Stimulated activated CD4-positive, alpha-beta T cell treated with anti-CD3 and anti-CD28 coated beads, Interleukin-15, amount 100 ng/mL, for 1 hour (primary cell): ENCODE data around the gene OR1J1.

Experiments used
- DNase-seq, 2 donors: peaks; one replicate each; pipeline ENCODE4 v3.0.0-alpha.2; 2020; ENCODE audit warnings: low read depth in 1 of 2, low spot score in 1 of 2

OR1J1 gene

DNA sequence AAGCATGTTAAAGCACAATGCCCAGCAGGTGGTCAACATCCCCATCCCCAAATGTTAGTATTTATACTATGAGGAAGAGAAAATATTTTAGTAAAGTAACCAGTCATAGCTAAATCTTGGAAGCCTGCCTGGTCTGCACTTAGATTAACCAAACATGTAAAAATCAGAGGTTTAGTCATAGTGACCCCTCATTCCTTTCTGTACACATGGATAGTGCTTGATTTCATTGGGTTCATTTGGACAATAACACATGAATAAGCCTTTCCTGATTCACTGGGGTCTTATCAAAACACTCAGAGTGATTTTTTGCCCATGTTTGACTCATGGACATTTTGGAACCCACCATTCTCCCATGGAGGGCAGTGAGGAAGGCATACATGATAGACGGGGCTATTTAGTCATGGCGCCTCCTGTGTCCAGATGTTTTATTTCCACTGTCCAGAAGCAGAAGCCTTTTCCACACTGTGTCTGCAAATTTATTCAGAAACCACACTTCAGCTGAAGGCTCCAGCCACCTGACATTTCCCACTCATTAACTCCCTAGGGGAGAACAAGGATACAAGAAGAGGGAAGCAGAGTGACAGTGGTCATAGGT is 32.5 kb downstream of the OR1J1 start:
- DNase-seq: no peak

DNA sequence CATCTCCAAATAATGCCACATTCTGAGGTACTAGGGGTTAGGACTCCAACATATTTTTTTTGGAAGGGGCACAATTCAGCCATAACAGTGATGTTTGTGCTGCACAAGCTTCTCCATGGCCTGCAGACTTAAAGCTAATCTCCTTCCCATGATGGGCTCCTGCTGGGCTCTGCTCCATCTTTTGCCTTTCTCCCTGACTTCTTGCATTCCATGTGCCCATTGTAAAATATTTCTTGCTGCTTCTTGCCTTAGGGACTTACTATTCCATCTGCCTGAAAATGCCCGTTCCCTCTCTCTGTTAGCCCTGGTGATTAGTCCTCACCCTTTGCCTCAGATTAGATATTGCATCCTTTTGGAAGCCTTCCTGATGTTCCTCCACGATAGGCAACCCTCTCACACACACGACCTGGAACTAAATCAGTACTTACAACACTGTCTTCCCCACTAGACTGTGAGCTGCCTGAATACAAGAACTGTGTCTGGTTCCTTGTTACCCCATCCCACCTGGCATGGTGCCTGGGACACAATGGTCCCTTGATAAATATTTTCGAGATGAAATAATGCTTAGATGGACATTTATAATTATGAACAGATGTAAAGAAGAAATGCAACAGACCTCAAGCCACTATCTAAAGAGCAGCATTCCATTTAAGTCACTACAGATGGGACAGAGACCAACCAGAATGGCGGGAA is 33.5 kb downstream of the OR1J1 start:
- no peak for DNase-seq

DNA sequence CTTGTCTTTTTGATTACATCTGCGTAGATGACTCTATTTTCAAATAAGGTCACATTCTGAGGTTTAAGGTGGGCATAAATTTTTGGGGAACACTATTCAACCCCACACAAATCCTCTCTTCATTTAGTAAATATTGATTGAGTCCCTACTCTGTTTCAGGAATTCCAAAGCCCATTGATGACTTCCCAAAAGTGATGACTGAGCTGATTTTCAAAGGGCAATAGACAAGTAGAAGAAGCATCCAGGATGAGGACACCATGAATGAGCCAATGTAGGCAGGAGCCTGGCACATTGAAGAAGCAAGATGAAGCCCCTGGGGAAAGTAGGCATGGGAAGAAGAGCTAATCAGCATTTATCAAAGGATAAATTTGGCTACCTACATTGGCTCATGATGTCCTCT is 35.2 kb downstream of the OR1J1 start:
- no peak for DNase-seq
